SK-N-SH treated with all-trans-retinoic acid at 6 μM for 48 hours (cell line): ENCODE results near the gene CUL1.
A peak's percentile ranks its signal among the peaks of the same experiment; 100 is the strongest.

Experiments used
- ATAC-seq: fragments of 200-7000 bp; cut with Tn5 transposase; 3 replicates; pipeline ENCODE4 v1.9.1; 2020; ENCODE audit warnings: mild to moderate bottlenecking, moderate library complexity
- ARNTL ChIP-seq: fragments of 450-650 bp; formaldehyde crosslinking; IDR thresholded peaks from 2 replicates; pipeline ENCODE4 v1.5.0; 2020; ENCODE audit warnings: low read depth, mild to moderate bottlenecking, moderate library complexity, borderline replicate concordance
- BACH2 ChIP-seq: fragments of 250-450 bp; sonication (Bioruptor Pico); IDR thresholded peaks from 2 replicates; pipeline ENCODE4 v1.9.0; 2021; ENCODE audit warnings: mild to moderate bottlenecking, borderline replicate concordance
- CSRNP3 ChIP-seq: fragments of 250-450 bp; sonication (Bioruptor Pico); IDR thresholded peaks from 2 replicates; pipeline ENCODE4 v1.5.1; 2021; ENCODE audit warnings: mild to moderate bottlenecking, moderate library complexity
- ESRRG ChIP-seq: fragments of 250-450 bp; sonication (Bioruptor Pico); IDR thresholded peaks from 2 replicates; pipeline ENCODE4 v1.6.1; 2021; ENCODE audit warnings: mild to moderate bottlenecking
- GLIS3 ChIP-seq: fragments of 250-450 bp; sonication (Bioruptor Pico); IDR thresholded peaks from 2 replicates; pipeline ENCODE4 v1.5.0; 2020; ENCODE audit warnings: mild to moderate bottlenecking, moderate library complexity
- ISL1 ChIP-seq: fragments of 250-450 bp; sonication (Bioruptor Pico); IDR thresholded peaks from 2 replicates; pipeline ENCODE4 v2.1.2; 2022; ENCODE audit warnings: mild to moderate bottlenecking, moderate library complexity
- OSR1 ChIP-seq: fragments of 250-450 bp; sonication (Bioruptor Pico); IDR thresholded peaks from 2 replicates; pipeline ENCODE4 v1.8.0; 2022; ENCODE audit warnings: moderate library complexity, mild to moderate bottlenecking, inconsistent platforms
- POU6F1 ChIP-seq: fragments of 250-450 bp; sonication (Bioruptor Pico); IDR thresholded peaks from 2 replicates; pipeline ENCODE4 v1.8.0; 2021; ENCODE audit warnings: low read depth, mild to moderate bottlenecking, moderate library complexity, borderline replicate concordance
- PPARA ChIP-seq: fragments of 250-450 bp; sonication (Bioruptor Pico); IDR thresholded peaks from 2 replicates; pipeline ENCODE4 v1.5.0; 2020; ENCODE audit warnings: mild to moderate bottlenecking, borderline replicate concordance
- SNAI2 ChIP-seq: fragments of 250-450 bp; sonication (Bioruptor Pico); IDR thresholded peaks from 2 replicates; pipeline ENCODE4 v1.5.0; 2020; ENCODE audit warnings: mild to moderate bottlenecking, moderate library complexity
- TCF4 ChIP-seq: fragments of 250-450 bp; sonication (Bioruptor Pico); IDR thresholded peaks from 2 replicates; pipeline ENCODE4 v1.8.0; 2021; ENCODE audit warnings: mild to moderate bottlenecking, moderate library complexity, borderline replicate concordance
- TOX ChIP-seq: fragments of 250-450 bp; sonication (Bioruptor Pico); IDR thresholded peaks from 2 replicates; pipeline ENCODE4 v1.8.0; 2021; ENCODE audit warnings: mild to moderate bottlenecking, moderate library complexity, borderline replicate concordance
- TSHZ2 ChIP-seq: fragments of 250-450 bp; sonication (Bioruptor Pico); IDR thresholded peaks from 2 replicates; pipeline ENCODE4 v1.5.0; 2020; ENCODE audit warnings: mild to moderate bottlenecking, moderate library complexity
- ZC3H10 ChIP-seq: fragments of 250-450 bp; sonication (Bioruptor Pico); IDR thresholded peaks from 2 replicates; pipeline ENCODE4 v1.5.1; 2021; ENCODE audit warnings: mild to moderate bottlenecking, moderate library complexity
- ZFP3 ChIP-seq: fragments of 250-450 bp; sonication (Bioruptor Pico); IDR thresholded peaks from 2 replicates; pipeline ENCODE4 v1.5.0; 2020; ENCODE audit warnings: mild to moderate bottlenecking, moderate library complexity
- ZFP30 ChIP-seq: fragments of 450-650 bp; formaldehyde crosslinking; IDR thresholded peaks from 2 replicates; pipeline ENCODE4 v1.5.0; 2022; ENCODE audit warnings: mild to moderate bottlenecking, moderate library complexity
- ZNF565 ChIP-seq: fragments of 450-650 bp; formaldehyde crosslinking; conservative IDR thresholded peaks from 2 replicates; pipeline ENCODE4 v1.5.0; 2020; ENCODE audit warnings: low read depth, mild to moderate bottlenecking, moderate library complexity
- ZNF70 ChIP-seq: fragments of 450-650 bp; formaldehyde crosslinking; IDR thresholded peaks from 2 replicates; pipeline ENCODE4 v1.5.0; 2020; ENCODE audit warnings: mild to moderate bottlenecking, moderate library complexity
- ZNF8 ChIP-seq: fragments of 450-650 bp; formaldehyde crosslinking; IDR thresholded peaks from 2 replicates; pipeline ENCODE4 v1.5.0; 2020; ENCODE audit warnings: mild to moderate bottlenecking, moderate library complexity
- TF ChIP-seq, protein P1 (sequence below): fragments of 250-450 bp; sonication (Bioruptor Pico); IDR thresholded peaks from 2 replicates; pipeline ENCODE4 v1.5.1; 2020; ENCODE audit warnings: low read depth, mild to moderate bottlenecking, moderate library complexity

The CUL1 gene

GRCh38 chr7:148681821-148682220 lies 16.9 kb upstream of the CUL1 start:
- no peak for TF ChIP-seq POU6F1 (CRISPR knock-in tag)
- TF ChIP-seq TCF4 (CRISPR knock-in tag) = no peak
- no peak for TF ChIP-seq BACH2 (CRISPR knock-in tag)
- TF ChIP-seq TOX (CRISPR knock-in tag) = no peak
- no peak for TF ChIP-seq TSHZ2
- no peak for TF ChIP-seq ZFP30
- TF ChIP-seq PPARA (CRISPR knock-in tag) = no peak
- TF ChIP-seq, protein P1, sequence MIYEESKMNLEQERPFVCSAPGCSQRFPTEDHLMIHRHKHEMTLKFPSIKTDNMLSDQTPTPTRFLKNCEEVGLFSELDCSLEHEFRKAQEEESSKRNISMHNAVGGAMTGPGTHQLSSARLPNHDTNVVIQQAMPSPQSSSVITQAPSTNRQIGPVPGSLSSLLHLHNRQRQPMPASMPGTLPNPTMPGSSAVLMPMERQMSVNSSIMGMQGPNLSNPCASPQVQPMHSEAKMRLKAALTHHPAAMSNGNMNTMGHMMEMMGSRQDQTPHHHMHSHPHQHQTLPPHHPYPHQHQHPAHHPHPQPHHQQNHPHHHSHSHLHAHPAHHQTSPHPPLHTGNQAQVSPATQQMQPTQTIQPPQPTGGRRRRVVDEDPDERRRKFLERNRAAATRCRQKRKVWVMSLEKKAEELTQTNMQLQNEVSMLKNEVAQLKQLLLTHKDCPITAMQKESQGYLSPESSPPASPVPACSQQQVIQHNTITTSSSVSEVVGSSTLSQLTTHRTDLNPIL (CRISPR knock-in tag) = no peak
- no peak for TF ChIP-seq ZNF8
- no peak for TF ChIP-seq ZNF565 (CRISPR knock-in tag)
- TF ChIP-seq ARNTL = no peak
- no peak for TF ChIP-seq SNAI2 (CRISPR knock-in tag)
- ATAC-seq = no peak

DNA sequence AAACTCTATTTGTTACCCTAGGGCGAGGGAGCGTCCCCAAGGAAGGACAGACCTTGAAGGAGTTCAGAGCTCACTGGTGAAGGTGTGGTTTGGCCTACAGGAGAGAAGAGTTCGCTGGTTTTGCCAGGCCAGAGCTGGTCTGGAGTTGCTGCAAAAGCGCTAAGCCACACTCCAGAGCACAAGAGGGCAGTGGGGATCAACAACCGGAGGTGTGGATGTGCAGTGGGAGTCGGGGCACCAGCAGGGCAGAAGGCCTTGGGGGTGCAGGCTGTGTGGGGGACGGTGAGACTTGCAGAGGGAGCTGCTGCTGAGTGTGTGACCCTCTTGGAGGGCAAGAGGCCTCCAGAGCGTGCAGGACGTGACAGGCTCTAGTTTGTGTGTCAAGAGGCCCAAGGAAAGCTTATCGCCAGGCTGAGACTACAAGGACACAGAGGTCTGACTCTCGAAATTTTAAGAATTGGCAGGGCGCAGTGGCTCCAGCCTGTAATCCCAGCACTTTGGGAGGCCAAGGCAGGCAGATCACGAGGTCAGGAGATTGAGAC lies 14.3 kb upstream of the CUL1 start:
- ATAC-seq = peak; percentile 36; the same call in 2 of the 3 replicates

GRCh38 chr7:148686312-148686937 lies 12.3 kb upstream of the CUL1 start:
- ATAC-seq = no peak
- TF ChIP-seq OSR1 = no peak
- TF ChIP-seq ZC3H10 = no peak
- no peak for TF ChIP-seq ZNF8
- TF ChIP-seq PPARA (CRISPR knock-in tag) = no peak
- no peak for TF ChIP-seq GLIS3
- no peak for TF ChIP-seq ARNTL
- TF ChIP-seq ISL1 (CRISPR knock-in tag) = no peak
- TF ChIP-seq POU6F1 (CRISPR knock-in tag) = no peak
- TF ChIP-seq ZFP30 = no peak
- no peak for TF ChIP-seq TCF4 (CRISPR knock-in tag)
- TF ChIP-seq, protein P1 (CRISPR knock-in tag) = no peak
- TF ChIP-seq ZNF565 (CRISPR knock-in tag) = no peak
- TF ChIP-seq ZFP3 (CRISPR knock-in tag) = no peak
- no peak for TF ChIP-seq TSHZ2
- no peak for TF ChIP-seq ESRRG (CRISPR knock-in tag)
- no peak for TF ChIP-seq ZNF70 (CRISPR knock-in tag)
- TF ChIP-seq CSRNP3 (CRISPR knock-in tag) = no peak

More for the DNA sequence above, 14.3 kb upstream of the CUL1 start:
- TF ChIP-seq, protein P1 (CRISPR knock-in tag) = no peak
- no peak for TF ChIP-seq ZNF565 (CRISPR knock-in tag)
- TF ChIP-seq TCF4 (CRISPR knock-in tag) = no peak
- TF ChIP-seq ISL1 (CRISPR knock-in tag) = no peak
